Testis (tissue), 3 donors: Measurements from ENCODE around the gene ZNF804A. TPM values are rescaled to one million over a fixed set of nuclear protein-coding genes. Genes with fewer than 3 reads are reported as not detected.

Source experiments
- DNase-seq: peaks from one replicate; pipeline ENCODE4 v3.0.0-alpha.2; 2019
- H3K27ac ChIP-seq, 2 donors: fragments of 200-600 bp; sonication (generic); one replicate each; pipeline ENCODE4 v1.5.1; 2019
- H3K27me3 ChIP-seq: fragments of 200-600 bp; sonication (generic); one replicate; pipeline ENCODE4 v1.5.1; 2019
- H3K36me3 ChIP-seq: fragments of 200-600 bp; sonication (generic); one replicate; pipeline ENCODE4 v1.5.1; 2017; ENCODE audit warnings: low read depth; ENCODE audit errors: missing control alignments
- H3K4me1 ChIP-seq: fragments of 200-600 bp; sonication (generic); one replicate; pipeline ENCODE4 v1.5.1; 2019
- H3K4me3 ChIP-seq, 2 donors: fragments of 200-600 bp; sonication (generic); one replicate each; pipeline ENCODE4 v1.5.1; 2017 to 2019
- H3K9me3 ChIP-seq: fragments of 200-600 bp; sonication (generic); one replicate; pipeline ENCODE4 v1.5.1; 2017
- CTCF ChIP-seq, 3 experiments: fragments of 450-650 bp in 2 of 3; fragments of 200-600 bp in 1 of 3; sonication (generic) in 1 of 3; IDR thresholded peaks; one replicate each; pipeline ENCODE4 v1.5.1; 2016 to 2019; ENCODE audit warnings: antibody characterized with exemption in 3 of 3, mild to moderate bottlenecking in 2 of 3, moderate library complexity in 1 of 3
- POLR2A ChIP-seq: fragments of 450-650 bp; IDR thresholded peaks from one replicate; pipeline ENCODE4 v1.6.1; 2017; ENCODE audit warnings: antibody characterized with exemption, mild to moderate bottlenecking, moderate library complexity
- WGBS, 2 donors: methylation state at CpG; one replicate each; pipeline ENCODE4 v1.1.5; 2018; 5-methylcytosine and 5-hydroxymethylcytosine counted together
- intact Hi-C: fragments of 100-400 bp; cut with DNase I; formaldehyde crosslinking; loops from one replicate; pipeline ENCODE4 v1.15.1; 2023; ENCODE audit warnings: low total_unique reads
- polyA plus RNA-seq: library from polyadenylated mRNA; stranded (reverse); fragments of 350-450 nt; fragmentation: Illumina TruSeq; extraction: RNeasy Lipid Tissue Mini Kit (QIAGEN cat#74804); gene quantifications from one replicate; pipeline ENCODE4 v1.2.3, GENCODE V29; 2014; ENCODE audit warnings: low read depth, low replicate concordance; ENCODE audit not compliant: insufficient read depth
- total RNA-seq, 2 donors: library from RNA; depleted of rRNA; stranded (reverse); fragments of >200 nt; gene quantifications; one replicate each; pipeline ENCODE4 v1.2.3, GENCODE V29; 2016

Gene ZNF804A
- total and polyA plus RNA-seq, 3 donors from 2014 or later = 0.50 to 0.63 TPM; not detected in 1

GRCh38 chr2:184849516-184849915, 251.2 kb downstream of the ZNF804A start:
- no peaks in the 10 kb centered on the region for H3K4me1 ChIP-seq
- H3K27ac ChIP-seq = no peak overlapping the region
- no peak overlapping the region for H3K4me3 ChIP-seq
- DNase-seq = no peak
- TF ChIP-seq CTCF (IDR thresholded peaks at IDR 0.05) (no peak), POLR2A (no peak)
- no peaks in the 10 kb centered on the region for H3K36me3 ChIP-seq
- no peaks in the 10 kb centered on the region for H3K9me3 ChIP-seq
- H3K27me3 ChIP-seq = no peaks in the 10 kb centered on the region
- intact Hi-C loops = no loop called here

GRCh38 chr2:184851576-184851975, 253.2 kb downstream of the ZNF804A start:
- intact Hi-C loops = no loop called here
- TF ChIP-seq CTCF (IDR thresholded peaks at IDR 0.05) (no peak), POLR2A (no peak)
- H3K36me3 ChIP-seq = no peaks in the 10 kb centered on the region
- no peak overlapping the region for H3K4me3 ChIP-seq
- no peaks in the 10 kb centered on the region for H3K27me3 ChIP-seq
- H3K27ac ChIP-seq = no peak overlapping the region
- no peak for DNase-seq
- WGBS, 2 donors = 53 to 77% methylated on average over 1 of the region's 1 CpG
- H3K4me1 ChIP-seq = no peaks in the 10 kb centered on the region
- H3K9me3 ChIP-seq = no peaks in the 10 kb centered on the region

DNA sequence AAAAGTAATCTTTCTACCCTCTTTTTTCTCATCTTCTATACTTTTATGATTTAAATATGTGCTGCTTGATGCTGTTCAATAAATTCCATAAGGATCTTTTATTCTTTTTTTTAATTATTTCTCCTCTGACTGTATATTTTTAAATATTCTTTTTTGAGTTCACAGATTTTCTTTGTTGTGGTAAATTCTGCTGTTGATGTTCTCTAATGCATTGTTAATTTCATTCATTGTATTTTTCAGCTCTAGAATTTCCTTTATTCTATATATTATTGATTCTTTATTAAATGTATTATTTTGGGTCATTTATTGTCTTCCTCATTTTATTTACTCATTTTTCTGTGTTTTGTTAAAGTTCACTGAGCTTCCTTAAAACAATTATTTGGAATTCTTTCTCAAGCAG, 260.9 kb downstream of the ZNF804A start:
- intact Hi-C loops = no loop called here
- Histone ChIP-seq H3K4me1 (no peaks in the 10 kb centered on the region), H3K9me3 (no peaks in the 10 kb centered on the region), H3K27me3 (no peaks in the 10 kb centered on the region), H3K4me3 (no peak overlapping the region), H3K36me3 (no peaks in the 10 kb centered on the region), H3K27ac (no peak overlapping the region)
- TF ChIP-seq CTCF (IDR thresholded peaks at IDR 0.05) = no peak
- TF ChIP-seq POLR2A = no peak
- no peak for DNase-seq

DNA sequence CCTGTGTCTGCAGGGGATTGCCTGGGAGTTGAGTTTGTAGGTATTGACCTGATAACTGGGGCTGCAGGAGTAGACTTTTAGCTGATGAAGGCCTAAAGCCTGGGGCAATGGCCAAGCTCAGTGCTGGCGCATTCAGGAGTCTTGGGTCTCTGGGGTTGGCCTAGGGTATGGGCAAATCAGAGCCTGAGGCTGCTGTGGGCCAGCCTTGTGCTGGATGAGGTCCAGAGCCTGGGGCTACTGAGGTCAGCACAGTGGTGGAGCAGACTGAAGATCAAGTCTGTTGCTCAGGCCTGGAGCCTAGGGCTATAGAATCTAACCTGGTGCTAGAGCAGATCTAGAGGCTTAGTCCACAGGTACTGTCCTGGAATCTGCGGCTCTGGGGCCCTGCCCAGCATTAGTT, 262.4 kb downstream of the ZNF804A start:
- Histone ChIP-seq H3K4me1 (no peaks in the 10 kb centered on the region), H3K27me3 (no peaks in the 10 kb centered on the region), H3K4me3 (no peak overlapping the region), H3K9me3 (no peaks in the 10 kb centered on the region), H3K27ac (no peak overlapping the region), H3K36me3 (no peaks in the 10 kb centered on the region)
- intact Hi-C loops = no loop called here
- DNase-seq = no peak
- TF ChIP-seq CTCF (IDR thresholded peaks at IDR 0.05) = no peak
- TF ChIP-seq POLR2A = no peak
- WGBS, 2 donors = 93 to 100% methylated on average over 2 of the region's 2 CpGs

DNA sequence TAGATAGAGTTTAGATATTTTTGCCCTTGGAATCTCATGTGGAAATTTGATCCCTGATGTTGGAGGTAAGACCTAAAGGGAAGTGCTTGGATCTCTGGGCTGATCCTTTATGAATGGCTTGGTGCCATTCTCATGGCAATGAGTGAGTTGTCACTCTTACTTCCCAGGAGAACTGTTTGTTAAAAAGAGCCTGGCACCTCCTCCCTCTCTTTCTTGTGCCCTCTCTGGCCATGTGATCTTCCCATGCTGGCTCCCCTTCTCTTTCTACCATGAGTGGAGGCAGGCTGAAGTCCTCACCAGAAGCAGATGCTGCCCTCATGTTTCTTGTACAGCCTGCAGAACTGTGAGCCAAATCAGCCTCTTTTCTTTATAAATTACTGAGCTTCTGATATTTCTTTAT, 276.9 kb downstream of the ZNF804A start:
- Histone ChIP-seq H3K4me1 (no peaks in the 10 kb centered on the region), H3K27ac (no peak overlapping the region), H3K9me3 (no peaks in the 10 kb centered on the region), H3K4me3 (no peak overlapping the region), H3K27me3 (no peaks in the 10 kb centered on the region), H3K36me3 (no peaks in the 10 kb centered on the region)
- no peak for DNase-seq
- intact Hi-C loops = no loop called here
- TF ChIP-seq CTCF (IDR thresholded peaks at IDR 0.05) (no peak), POLR2A (no peak)
